Adipocyte (in vitro differentiated cells): ENCODE measurements around the gene PDP2.

Experiments
- DNase-seq: peaks from one replicate; pipeline ENCODE4 v3.0.0-alpha.2; 2015; ENCODE audit warnings: low read depth
- H3K27me3 ChIP-seq: replicated peaks from 2 replicates; pipeline ENCODE4 v1.7.0; 2013; ENCODE audit warnings: mild to moderate bottlenecking, low read length, moderate library complexity; ENCODE audit not compliant: control insufficient read depth, insufficient read depth
- H3K36me3 ChIP-seq: 2 replicates; pipeline ENCODE4 v1.7.0; 2013; ENCODE audit warnings: low read length, mild to moderate bottlenecking, moderate library complexity; ENCODE audit not compliant: control insufficient read depth, insufficient read depth, severe bottlenecking
- H3K4me1 ChIP-seq: 2 replicates; pipeline ENCODE4 v1.7.0; 2013; ENCODE audit warnings: mild to moderate bottlenecking, low read length, moderate library complexity; ENCODE audit not compliant: control insufficient read depth, insufficient read depth
- H3K4me3 ChIP-seq: 2 replicates; pipeline ENCODE4 v1.7.0; 2013; ENCODE audit warnings: mild to moderate bottlenecking, low read length, moderate library complexity
- H3K9ac ChIP-seq: 2 replicates; pipeline ENCODE4 v1.7.0; 2013; ENCODE audit warnings: mild to moderate bottlenecking, low read length, moderate library complexity
- H3K9me3 ChIP-seq: 2 replicates; pipeline ENCODE4 v1.7.0; 2013; ENCODE audit warnings: mild to moderate bottlenecking, low read length, moderate library complexity; ENCODE audit not compliant: control insufficient read depth

The PDP2 gene

GRCh38 chr16:66845080-66845410, 35.3 kb upstream of the PDP2 start:
- Histone ChIP-seq H3K4me1 (peaks cover 3% of the 10 kb centered on the region), H3K27me3 (peaks cover 26% of the 10 kb centered on the region), H3K36me3 (no peaks in the 10 kb centered on the region), H3K4me3 (peak overlapping the region; percentile 72), H3K9ac (no peak overlapping the region), H3K9me3 (no peaks in the 10 kb centered on the region)
- DNase-seq, result no peak

- no peak for DNase-seq
- no peak overlapping the region for H3K4me3 ChIP-seq
- H3K27me3 ChIP-seq, result peaks cover 26% of the 10 kb centered on the region
- H3K36me3 ChIP-seq, result no peaks in the 10 kb centered on the region
- H3K4me1 ChIP-seq, result peaks cover 3% of the 10 kb centered on the region
- H3K9me3 ChIP-seq, result no peaks in the 10 kb centered on the region
- no peak overlapping the region for H3K9ac ChIP-seq
Measured at GRCh38 chr16:66845791-66846221, 34.5 kb upstream of the PDP2 start.

- Histone ChIP-seq H3K9ac (no peak overlapping the region), H3K4me1 (peaks cover 3% of the 10 kb centered on the region), H3K4me3 (no peak overlapping the region), H3K36me3 (no peaks in the 10 kb centered on the region), H3K9me3 (no peaks in the 10 kb centered on the region), H3K27me3 (peaks cover 28% of the 10 kb centered on the region)
- no peak for DNase-seq
Measured at GRCh38 chr16:66846266-66846665, 34.0 kb upstream of the PDP2 start.

- peaks cover 3% of the 10 kb centered on the region for H3K4me1 ChIP-seq
- no peak for DNase-seq
- H3K36me3 ChIP-seq, result no peaks in the 10 kb centered on the region
- H3K9me3 ChIP-seq, result no peaks in the 10 kb centered on the region
- no peak overlapping the region for H3K4me3 ChIP-seq
- peaks cover 31% of the 10 kb centered on the region for H3K27me3 ChIP-seq
- no peak overlapping the region for H3K9ac ChIP-seq
Measured at GRCh38 chr16:66846831-66847230, 33.5 kb upstream of the PDP2 start.

- H3K36me3 ChIP-seq, result no peaks in the 10 kb centered on the region
- no peak for DNase-seq
- no peak overlapping the region for H3K9ac ChIP-seq
- peaks cover 3% of the 10 kb centered on the region for H3K4me1 ChIP-seq
- peaks cover 31% of the 10 kb centered on the region for H3K27me3 ChIP-seq
- no peaks in the 10 kb centered on the region for H3K9me3 ChIP-seq
- no peak overlapping the region for H3K4me3 ChIP-seq
Measured at GRCh38 chr16:66847533-66848067, 32.7 kb upstream of the PDP2 start.

GRCh38 chr16:66848172-66848571, 32.1 kb upstream of the PDP2 start:
- Histone ChIP-seq H3K36me3 (no peaks in the 10 kb centered on the region), H3K4me1 (peaks cover 3% of the 10 kb centered on the region), H3K4me3 (no peak overlapping the region), H3K27me3 (peaks cover 31% of the 10 kb centered on the region), H3K9me3 (no peaks in the 10 kb centered on the region), H3K9ac (no peak overlapping the region)
- no peak for DNase-seq

GRCh38 chr16:66849021-66849420, 31.3 kb upstream of the PDP2 start:
- Histone ChIP-seq H3K27me3 (peaks cover 32% of the 10 kb centered on the region), H3K9me3 (no peaks in the 10 kb centered on the region), H3K36me3 (no peaks in the 10 kb centered on the region), H3K4me3 (no peak overlapping the region), H3K9ac (no peak overlapping the region), H3K4me1 (peaks cover 3% of the 10 kb centered on the region)
- no peak for DNase-seq

GRCh38 chr16:66849549-66849948, 30.8 kb upstream of the PDP2 start:
- Histone ChIP-seq H3K27me3 (peaks cover 33% of the 10 kb centered on the region), H3K9ac (no peak overlapping the region), H3K4me1 (peaks cover 3% of the 10 kb centered on the region), H3K36me3 (no peaks in the 10 kb centered on the region), H3K9me3 (no peaks in the 10 kb centered on the region), H3K4me3 (no peak overlapping the region)
- DNase-seq, result no peak

GRCh38 chr16:66850115-66850815, 30.1 kb upstream of the PDP2 start:
- Histone ChIP-seq H3K4me1 (no peaks in the 10 kb centered on the region), H3K36me3 (no peaks in the 10 kb centered on the region), H3K9ac (no peak overlapping the region), H3K4me3 (no peak overlapping the region), H3K27me3 (peaks cover 27% of the 10 kb centered on the region), H3K9me3 (no peaks in the 10 kb centered on the region)
- no peak for DNase-seq

GRCh38 chr16:66851166-66851964, 28.9 kb upstream of the PDP2 start:
- H3K9ac ChIP-seq, result no peak overlapping the region
- H3K9me3 ChIP-seq, result no peaks in the 10 kb centered on the region
- H3K4me3 ChIP-seq, result no peak overlapping the region
- H3K36me3 ChIP-seq, result no peaks in the 10 kb centered on the region
- no peak for DNase-seq
- peaks cover 18% of the 10 kb centered on the region for H3K27me3 ChIP-seq
- no peaks in the 10 kb centered on the region for H3K4me1 ChIP-seq

GRCh38 chr16:66853261-66854139, 26.8 kb upstream of the PDP2 start:
- no peak for DNase-seq
- no peaks in the 10 kb centered on the region for H3K4me1 ChIP-seq
- H3K9me3 ChIP-seq, result no peaks in the 10 kb centered on the region
- H3K4me3 ChIP-seq, result no peak overlapping the region
- H3K9ac ChIP-seq, result no peak overlapping the region
- H3K27me3 ChIP-seq, result peaks cover 10% of the 10 kb centered on the region
- H3K36me3 ChIP-seq, result no peaks in the 10 kb centered on the region
